ENCODE results near the gene DNAJB1. TPM values are rescaled to one million over a fixed set of nuclear protein-coding genes. Genes with fewer than 3 reads are reported as not detected.
"Not testable (repeated sequence)": the region's sequence is repeated elsewhere in the genome, so short reads cannot be mapped to it uniquely, and the experiment has no call there.

DNAJB1 gene
- polyA plus RNA-seq, 4 donors = 91.5 to 104 (median 101) TPM

- no peak for DNase-seq (ENCODE audit: low read depth in 4 of 4, low spot score in 2 of 4)
Observed at GRCh38 chr19:14553939-14554243, 35.7 kb upstream of the DNAJB1 start.

GRCh38 chr19:14553042-14553938 is 35.1 kb upstream of the DNAJB1 start:
- no peak for DNase-seq (ENCODE audit: low read depth in 4 of 4, low spot score in 2 of 4)

DNA sequence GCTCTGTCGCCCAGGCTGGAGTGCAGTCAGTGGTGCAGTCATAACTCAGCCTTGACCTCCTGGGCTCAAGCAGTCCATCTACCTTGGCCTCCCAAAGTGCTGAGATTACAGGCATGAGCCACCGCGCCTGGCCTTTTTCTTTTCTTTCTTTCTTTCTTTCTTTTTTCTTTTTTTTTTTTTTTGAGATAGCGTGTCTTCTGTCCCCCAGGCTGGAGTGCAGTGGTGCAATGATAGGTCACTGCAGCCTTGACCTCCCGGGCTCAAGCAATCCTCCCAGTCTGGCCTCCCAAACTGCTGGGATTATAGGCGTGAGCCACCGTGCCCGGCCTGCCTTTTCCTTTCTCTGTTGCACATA is 33.8 kb upstream of the DNAJB1 start:
- DNase-seq (ENCODE audit: low read depth in 4 of 4, low spot score in 2 of 4) = not testable (repeated sequence)

DNA sequence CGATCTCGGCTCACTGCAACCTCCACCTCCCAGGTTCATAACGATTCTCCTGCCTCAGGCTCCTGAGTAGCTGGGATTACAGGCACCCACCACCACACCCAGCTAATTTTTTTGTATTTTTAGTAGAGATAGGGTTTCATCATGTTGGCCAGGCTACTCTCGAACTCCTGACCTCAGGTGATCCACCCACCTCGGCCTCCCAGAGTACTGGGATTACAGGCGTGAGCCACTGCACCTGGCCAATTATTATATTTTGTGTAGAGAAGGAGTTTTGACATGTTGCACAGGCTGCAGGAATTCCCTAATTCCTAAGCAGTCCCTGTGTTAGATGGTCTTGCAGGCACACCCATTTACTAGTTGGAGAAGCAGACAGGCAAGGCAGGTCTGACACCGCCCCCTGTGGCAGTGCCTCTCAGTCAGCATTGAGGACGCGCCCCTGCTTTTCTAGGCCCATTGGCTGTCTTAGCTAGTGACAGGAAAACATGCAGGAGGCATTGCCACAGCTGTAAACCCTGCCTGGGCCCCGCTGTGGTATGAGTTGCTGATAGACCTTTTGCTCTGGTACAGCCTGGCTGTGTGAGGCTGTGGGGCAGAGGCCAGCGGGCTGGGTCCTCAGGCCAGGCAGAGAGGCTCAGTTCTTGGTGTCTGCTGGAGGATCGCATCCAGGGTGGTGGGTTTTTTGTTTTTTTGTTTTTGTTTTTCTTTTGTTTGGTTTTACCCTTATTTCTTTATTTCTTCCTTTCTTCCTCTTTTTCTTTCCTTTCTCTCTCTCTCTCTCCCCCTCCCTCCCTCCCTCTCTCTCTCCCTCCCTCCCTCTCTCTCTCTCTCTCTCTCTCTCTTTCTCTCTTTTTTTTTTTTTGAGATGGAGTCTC is 33.2 kb upstream of the DNAJB1 start:
- not testable (repeated sequence) for DNase-seq (ENCODE audit: low read depth in 4 of 4, low spot score in 2 of 4)

GRCh38 chr19:14550201-14550754 is 32.1 kb upstream of the DNAJB1 start:
- no peak for DNase-seq (ENCODE audit: low read depth in 4 of 4, low spot score in 2 of 4)

DNA sequence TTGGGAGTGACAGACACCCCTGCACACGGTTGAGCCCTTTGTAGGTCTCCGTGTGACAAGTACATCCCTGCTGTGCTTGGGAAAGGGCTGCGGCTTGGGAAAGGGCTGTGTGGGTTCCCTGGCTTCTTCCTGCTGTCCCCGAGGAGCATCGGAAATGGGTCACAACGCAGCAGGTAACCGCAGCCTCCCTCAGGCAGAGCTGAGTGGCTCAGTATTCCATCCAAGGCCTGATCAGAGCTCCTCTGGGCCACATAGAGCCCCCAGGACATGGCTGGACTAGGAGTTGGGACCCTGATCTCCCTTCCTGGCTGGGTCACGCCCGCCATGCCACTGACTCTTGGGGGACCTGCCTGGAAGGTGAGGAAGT is 27.5 kb upstream of the DNAJB1 start:
- DNase-seq (ENCODE audit: low read depth in 4 of 4, low spot score in 2 of 4) = no peak

GRCh38 chr19:14544977-14545715 is 26.9 kb upstream of the DNAJB1 start:
- no peak for DNase-seq (ENCODE audit: low read depth in 4 of 4, low spot score in 2 of 4)

DNA sequence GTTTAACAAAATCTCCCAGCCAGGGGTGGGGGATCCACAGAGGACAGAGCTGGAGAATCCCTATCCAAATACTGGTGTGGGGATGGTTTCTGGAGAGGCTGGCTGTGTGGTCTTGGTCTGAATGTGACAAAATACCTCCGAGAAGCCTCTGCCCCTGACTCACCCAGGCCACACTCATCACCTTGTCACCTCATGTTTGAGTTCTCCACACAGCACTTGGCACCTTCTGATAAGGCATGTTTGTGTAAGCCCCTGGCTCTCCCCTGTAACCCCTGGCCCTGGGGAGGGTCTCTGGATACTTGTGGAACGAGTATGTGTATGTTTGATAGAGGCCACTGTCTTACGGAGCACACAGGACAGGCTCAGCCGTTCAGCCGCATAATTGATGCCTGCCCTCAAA is 25.9 kb upstream of the DNAJB1 start:
- DNase-seq (ENCODE audit: low read depth in 4 of 4, low spot score in 2 of 4) = no peak

- no peak for DNase-seq (ENCODE audit: low read depth in 4 of 4, low spot score in 2 of 4)
Observed at GRCh38 chr19:14542711-14543328, 24.6 kb upstream of the DNAJB1 start.

DNA sequence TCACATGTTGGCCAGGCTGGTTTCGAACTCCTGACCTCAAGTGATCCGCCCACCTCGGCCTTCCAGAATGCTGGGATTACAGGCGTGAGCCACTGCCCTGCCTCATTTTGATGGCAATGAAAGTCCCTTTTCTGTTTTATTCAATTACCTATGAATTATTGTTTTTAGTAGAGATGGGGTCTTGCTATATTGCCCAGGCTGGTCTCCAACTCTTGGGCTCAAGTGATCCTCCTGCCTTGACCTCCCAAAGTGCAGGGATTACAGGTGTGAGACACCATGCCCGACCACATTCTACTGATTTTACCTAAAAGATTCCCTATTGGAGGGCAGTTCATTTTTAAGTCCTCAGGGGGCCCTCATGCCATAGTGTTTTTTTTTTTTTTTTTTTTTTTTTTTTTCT is 23.8 kb upstream of the DNAJB1 start:
- not testable (repeated sequence) for DNase-seq (ENCODE audit: low read depth in 4 of 4, low spot score in 2 of 4)

GRCh38 chr19:14540741-14541525 is 22.7 kb upstream of the DNAJB1 start:
- no peak for DNase-seq (ENCODE audit: low read depth in 4 of 4, low spot score in 2 of 4)

- no peak for DNase-seq (ENCODE audit: low read depth in 4 of 4, low spot score in 2 of 4)
Observed at GRCh38 chr19:14536926-14537692, 18.9 kb upstream of the DNAJB1 start.

- DNase-seq (ENCODE audit: low read depth in 4 of 4, low spot score in 2 of 4) = no peak
Observed at GRCh38 chr19:14533450-14533849, 15.3 kb upstream of the DNAJB1 start.

GRCh38 chr19:14530506-14530905 is 12.3 kb upstream of the DNAJB1 start:
- DNase-seq (ENCODE audit: low read depth in 4 of 4, low spot score in 2 of 4) = no peak

- DNase-seq (ENCODE audit: low read depth in 4 of 4, low spot score in 2 of 4) = no peak
Observed at GRCh38 chr19:14530005-14530348, 11.8 kb upstream of the DNAJB1 start.

DNA sequence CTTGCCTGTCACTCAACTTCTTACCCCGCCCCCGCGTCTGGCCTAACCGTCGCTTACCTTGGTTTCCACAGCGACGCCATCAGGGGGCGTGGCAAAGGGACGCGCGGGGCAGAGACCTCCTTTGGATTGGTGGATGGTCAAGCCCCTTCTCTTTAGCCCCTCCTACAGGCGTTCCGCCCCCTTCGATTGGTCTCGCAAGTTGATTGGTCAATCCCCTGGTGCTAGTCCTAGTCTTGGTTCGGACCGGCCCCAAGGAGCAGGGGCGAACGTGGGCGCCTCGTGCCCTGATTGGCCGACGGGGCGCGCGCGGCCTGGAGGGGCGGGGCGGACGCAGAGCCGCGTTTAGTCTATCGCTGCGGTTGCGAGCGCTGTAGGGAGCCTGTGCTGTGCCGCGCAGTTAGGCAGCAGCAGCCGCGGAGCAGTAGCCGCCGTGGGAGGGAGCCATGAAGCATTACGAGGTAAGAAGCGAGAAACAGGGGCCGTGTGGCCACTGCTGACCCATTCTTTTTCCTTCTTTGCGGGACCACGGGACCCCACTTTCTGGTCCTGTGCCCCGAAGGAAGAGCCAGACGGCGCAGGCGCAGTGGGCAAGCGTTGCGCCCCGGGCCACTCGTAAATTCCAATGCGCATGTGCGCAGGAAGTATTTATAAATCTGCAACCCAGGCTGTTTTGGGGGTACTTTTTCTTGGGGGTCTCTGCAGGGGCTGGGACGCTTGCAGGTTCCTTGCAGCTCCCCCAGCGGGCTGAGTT is 11.2 kb upstream of the DNAJB1 start, which contains the start of gene TECR:
Gene TECR (plus strand): TSS at position 341 of the 751 bp plus-strand sequence. CDS start 103 bp downstream, at position 444.
- DNase-seq (ENCODE audit: low read depth in 4 of 4, low spot score in 2 of 4) = peak; percentile 97 to 100 (median 100)

GRCh38 chr19:14528419-14529253 is 10.4 kb upstream of the DNAJB1 start:
- DNase-seq (ENCODE audit: low read depth in 4 of 4, low spot score in 2 of 4) = no peak

All from left renal cortex interstitium (tissue), 4 donors.